Activated T-helper 1 cell treated with anti-CD3 and anti-CD28 coated beads, Interleukin-2, amount 50 U/mL, for 16 hours (primary cell): Measurements from ENCODE around the gene ATG5.
"Not testable (repeated sequence)": the region's sequence is repeated elsewhere in the genome, so short reads cannot be mapped to it uniquely, and the experiment has no call there.

Experiments
- DNase-seq, 2 donors: peaks; one replicate each; pipeline ENCODE4 v3.0.0-alpha.2; 2020; ENCODE audit warnings: low read depth in 1 of 2, low spot score in 1 of 2

The ATG5 gene

GRCh38 chr6:106315765-106316374 lies 9.7 kb downstream of the ATG5 start:
- DNase-seq = no peak

- no peak for DNase-seq
These were observed 15.7 kb downstream of the ATG5 start for GRCh38 chr6:106309766-106310373.

DNA sequence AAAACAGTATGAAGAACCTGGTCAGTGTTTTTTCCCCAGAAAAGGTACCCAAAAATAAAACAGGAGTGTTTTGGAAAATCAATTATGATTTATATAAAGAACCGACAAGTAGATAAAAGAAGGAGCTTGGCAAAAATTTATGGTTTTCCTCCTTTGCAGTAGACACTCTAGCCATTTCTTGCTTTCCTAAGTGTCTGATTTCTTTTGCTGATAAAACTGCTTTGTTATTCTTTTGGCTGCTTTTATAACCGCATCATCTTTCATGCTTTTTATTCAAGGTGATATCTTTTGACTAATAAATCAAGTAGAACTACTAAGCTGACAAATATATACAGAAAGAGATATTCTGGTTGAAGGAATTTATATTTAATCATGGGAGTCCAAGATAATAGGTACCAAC lies 16.6 kb downstream of the ATG5 start:
- DNase-seq = no peak

- no peak for DNase-seq
These were observed 19.8 kb downstream of the ATG5 start for GRCh38 chr6:106305740-106306139.

- no peak for DNase-seq
These were observed 24.6 kb downstream of the ATG5 start for GRCh38 chr6:106300944-106301343.

- DNase-seq = no peak
These were observed 25.4 kb downstream of the ATG5 start for GRCh38 chr6:106300020-106300780.

DNA sequence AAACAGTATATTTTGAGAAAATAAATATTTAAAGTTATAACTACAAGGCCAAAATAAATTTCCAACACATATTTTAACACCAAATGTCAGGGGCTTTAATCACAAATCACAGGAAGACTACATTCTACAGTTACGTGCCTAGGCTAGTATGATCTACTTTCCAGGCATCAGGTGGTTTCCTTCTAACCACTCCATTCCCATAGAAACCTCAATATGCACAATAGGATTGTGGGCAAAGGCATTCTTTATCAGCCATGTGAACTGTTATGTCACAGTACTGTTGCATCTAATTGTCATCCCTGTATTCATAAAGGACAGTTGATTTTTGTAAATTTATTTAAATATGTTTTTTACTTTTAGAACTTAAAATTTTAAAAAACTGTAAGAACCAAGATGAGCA lies 32.4 kb downstream of the ATG5 start:
- DNase-seq = no peak

DNA sequence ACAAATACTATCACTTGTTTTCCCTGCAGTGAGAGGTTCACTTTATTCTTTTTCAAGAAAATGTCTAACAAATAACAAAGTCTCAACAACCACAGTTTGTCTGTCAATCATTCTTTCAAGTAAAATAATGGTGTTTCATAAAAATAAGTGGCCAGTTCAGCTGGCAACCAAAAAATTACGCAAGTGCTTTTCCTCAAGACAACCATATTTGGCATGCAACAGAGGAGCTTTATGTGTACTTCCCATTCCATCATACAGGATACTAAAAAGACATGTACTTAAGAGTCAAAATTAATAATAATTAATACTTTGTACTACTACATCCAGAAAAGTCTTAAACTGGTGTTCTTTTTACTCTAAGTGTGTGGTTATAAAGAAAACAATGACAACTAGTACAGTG lies 34.6 kb downstream of the ATG5 start:
- DNase-seq = no peak

GRCh38 chr6:106290032-106290431 lies 35.5 kb downstream of the ATG5 start:
- no peak for DNase-seq

DNA sequence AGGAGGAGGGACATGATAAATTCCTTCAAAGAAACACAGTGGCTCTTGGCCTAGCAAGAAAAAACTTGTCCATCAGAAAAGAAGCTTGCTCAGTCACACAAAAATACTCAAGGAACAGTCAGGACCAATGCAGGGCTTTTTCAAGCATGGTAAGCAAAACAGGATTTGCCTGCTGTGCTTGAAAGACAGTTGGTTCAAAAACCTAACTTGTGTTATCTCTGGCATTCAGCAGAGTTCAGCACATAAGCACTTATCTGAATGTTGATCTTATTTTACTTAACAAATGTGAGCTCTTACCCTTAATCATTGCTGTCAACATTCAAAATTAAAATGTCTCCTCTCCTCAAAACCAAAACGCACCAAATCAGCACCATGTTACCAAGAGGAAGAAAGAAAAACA lies 38.3 kb downstream of the ATG5 start:
- no peak for DNase-seq

GRCh38 chr6:106286746-106287145 lies 38.8 kb downstream of the ATG5 start:
- DNase-seq = no peak

DNA sequence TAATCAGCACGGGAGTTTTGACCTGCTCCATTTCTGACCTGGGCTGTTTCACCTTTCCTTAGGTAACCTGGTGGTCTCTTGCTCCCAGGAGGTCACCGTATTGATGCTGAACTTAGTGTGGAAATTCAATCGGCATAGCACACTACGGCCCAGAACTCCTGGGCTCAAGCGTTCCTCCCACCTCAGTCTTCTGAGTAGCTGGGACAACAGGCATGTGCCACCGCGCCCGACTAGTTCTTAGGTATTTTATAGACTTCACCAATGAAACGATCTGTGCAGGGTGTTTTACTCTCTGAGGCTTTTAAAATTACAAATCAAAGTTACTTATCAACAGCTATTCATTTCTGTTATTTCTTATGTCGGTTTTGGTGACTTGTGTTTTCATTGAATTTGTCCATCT lies 42.1 kb downstream of the ATG5 start:
- DNase-seq = no peak

DNA sequence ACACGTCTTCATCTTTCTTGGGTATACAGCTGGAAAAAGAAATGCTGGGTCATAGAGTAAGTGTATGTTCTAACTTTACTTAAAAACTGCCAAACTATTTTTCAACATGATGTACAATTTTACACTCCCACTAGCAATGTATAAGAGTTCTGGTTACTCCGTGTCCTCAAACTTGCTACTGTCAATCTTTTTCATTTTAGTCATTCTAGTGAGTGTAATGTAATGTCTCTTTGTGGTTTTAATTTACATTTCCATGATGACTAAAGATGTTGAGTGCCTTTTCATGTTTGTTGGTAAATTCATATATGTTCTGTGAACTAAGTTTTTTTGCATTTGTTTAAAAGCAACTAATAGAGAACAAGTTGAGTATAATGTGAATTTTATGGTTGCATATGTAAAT lies 43.9 kb downstream of the ATG5 start:
- DNase-seq = no peak

GRCh38 chr6:106281088-106281487 lies 44.5 kb downstream of the ATG5 start:
- no peak for DNase-seq

GRCh38 chr6:106279179-106279578 lies 46.4 kb downstream of the ATG5 start:
- no peak for DNase-seq

GRCh38 chr6:106275692-106276091 lies 49.9 kb downstream of the ATG5 start:
- DNase-seq = no peak

DNA sequence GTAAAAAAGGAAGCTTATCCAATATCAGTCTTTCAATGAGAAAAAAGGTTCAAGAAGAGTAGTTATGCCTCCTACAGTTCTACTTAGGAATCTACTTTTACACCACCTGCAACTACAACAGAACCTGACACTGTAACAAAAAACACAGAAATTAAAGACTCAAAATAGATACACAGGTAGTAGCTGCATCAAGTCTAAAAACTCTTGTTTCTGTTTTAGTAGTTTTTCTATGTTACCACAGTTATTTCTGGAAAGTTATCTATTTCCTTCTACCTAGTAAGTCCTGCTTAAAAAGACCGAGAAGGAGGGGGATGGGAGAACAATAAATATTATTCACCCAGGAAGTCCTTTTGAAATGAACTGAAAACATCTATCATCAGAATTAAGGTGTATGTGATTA lies 52.5 kb downstream of the ATG5 start:
- DNase-seq = no peak

DNA sequence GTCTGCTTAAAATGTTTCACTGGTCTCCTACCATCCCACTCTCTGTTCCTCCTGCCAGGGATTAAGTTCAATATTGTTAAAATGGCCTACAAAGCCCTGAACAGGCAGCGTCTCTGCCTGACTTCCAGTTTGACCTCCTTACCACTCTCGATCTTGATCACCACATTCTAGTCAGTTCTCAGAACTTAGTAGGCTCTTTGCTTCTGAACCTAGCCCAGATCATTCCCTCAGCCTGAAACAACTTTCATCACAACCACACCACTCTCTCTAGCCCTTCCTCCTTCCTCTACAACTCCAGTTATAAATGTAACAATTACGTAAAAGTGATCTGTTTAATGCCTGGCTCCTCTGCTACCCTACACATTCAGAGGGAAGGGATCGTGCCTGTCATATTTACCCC lies 53.3 kb downstream of the ATG5 start:
- DNase-seq = no peak

GRCh38 chr6:106270414-106270813 lies 55.1 kb downstream of the ATG5 start:
- DNase-seq = no peak

DNA sequence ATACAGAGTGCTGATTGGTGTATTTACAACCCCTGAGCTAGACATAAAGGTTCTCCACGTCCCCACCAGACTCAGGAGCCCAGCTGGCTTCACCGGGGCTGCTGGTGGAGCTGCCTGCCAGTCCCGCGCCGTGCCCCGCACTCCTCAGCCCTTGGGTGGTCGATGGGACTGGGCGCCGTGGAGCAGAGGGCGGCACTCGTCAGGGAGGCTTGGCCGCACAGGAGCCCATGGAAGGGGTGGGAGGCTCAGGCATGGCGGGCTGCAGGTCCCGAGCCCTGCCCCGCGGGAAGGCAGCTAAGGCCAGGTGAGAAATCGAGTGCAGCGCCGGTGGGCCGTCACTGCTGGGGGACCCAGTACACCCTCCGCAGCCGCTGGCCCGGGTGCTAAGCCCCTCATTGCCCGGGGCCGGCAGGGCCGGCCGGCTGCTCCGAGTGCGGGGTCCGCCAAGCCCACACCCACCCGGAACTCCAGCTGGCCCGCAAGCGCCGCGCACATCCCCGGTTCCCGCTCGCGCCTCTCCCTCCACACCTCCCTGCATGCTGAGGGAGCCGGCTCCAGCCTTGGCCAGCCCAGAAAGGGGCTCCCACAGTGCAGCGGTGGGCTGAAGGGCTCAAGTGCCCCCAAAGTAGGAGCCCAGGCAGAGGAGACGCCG lies 56.2 kb downstream of the ATG5 start:
- DNase-seq = not testable (repeated sequence)

DNA sequence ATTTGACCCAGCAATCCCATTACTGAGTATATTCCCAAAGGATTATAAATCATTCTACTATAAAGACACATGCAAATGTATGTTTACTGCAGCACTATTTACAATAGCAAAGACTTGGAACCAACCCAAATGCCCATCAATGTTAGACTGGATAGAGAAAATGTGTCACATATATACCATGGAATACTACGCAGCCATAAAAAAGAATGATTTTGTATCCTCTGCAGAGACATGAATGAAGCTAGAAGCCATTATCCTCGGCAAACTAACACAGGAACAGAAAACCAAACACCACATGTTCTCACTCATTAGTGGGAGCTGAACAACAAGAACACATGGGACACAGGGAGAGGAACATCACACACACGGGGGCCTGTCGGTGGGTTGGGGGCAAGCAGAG lies 57.1 kb downstream of the ATG5 start:
- DNase-seq = not testable (repeated sequence)

- not testable (repeated sequence) for DNase-seq
These were observed 61.1 kb downstream of the ATG5 start for GRCh38 chr6:106264433-106264832.
